ENCODE measurements around the gene CASTOR1. TPM values are rescaled to one million over a fixed set of nuclear protein-coding genes. Genes with fewer than 3 reads are reported as not detected.

CASTOR1 gene
- total and polyA plus RNA-seq, 2 donors (not counting 3 experiments of a cell fraction or from before 2014, with no cell fraction given), result 8.1 to 26.8 TPM

GRCh38 chr22:30247974-30248373 lies 41.3 kb downstream of the CASTOR1 start:
- H3K9ac ChIP-seq (replicated peaks; ENCODE audit: extremely low read depth, insufficient read depth, low read length), result no peak overlapping the region
- no peak overlapping the region for H3K27ac ChIP-seq (ENCODE audit: insufficient read depth, low read depth, low read length)
- FAIRE-seq, result no peak
- H3K9me3 ChIP-seq (replicated peaks; ENCODE audit: control insufficient read depth, insufficient read depth, low read length), result no peaks in the 10 kb centered on the region
- ChIA-PET POLR2A (no interaction called here), CTCF (no interaction called here)
- H4K20me1 ChIP-seq (replicated peaks; ENCODE audit: control insufficient read depth, extremely low read depth, insufficient read depth, low read length), result no peaks in the 10 kb centered on the region
- H3K36me3 ChIP-seq (ENCODE audit: control insufficient read depth in 2 of 2, extremely low read depth in 1 of 2, insufficient read depth in 2 of 2, low read length in 2 of 2), result no peaks in the 10 kb centered on the region
- BruUV-seq (replicated peaks), result no TSS peak
- no peaks in the 10 kb centered on the region for H3K9me1 ChIP-seq (replicated peaks; ENCODE audit: control insufficient read depth, extremely low read depth, insufficient read depth, low read length)
- H3K4me3 ChIP-seq (replicated peaks in 1 of 3; ENCODE audit: insufficient read depth in 1 of 3, low read depth in 1 of 3, low read length in 3 of 3), result no peak overlapping the region
- peaks cover 11% of the 10 kb centered on the region for H3K4me1 ChIP-seq (ENCODE audit: control insufficient read depth, extremely low read depth, insufficient read depth, low read length)
- no peak overlapping the region for H2AFZ ChIP-seq (ENCODE audit: low read depth, low read length)
- peaks cover 22 to 25% of the 10 kb centered on the region in 2 experiments for H3K27me3 ChIP-seq (ENCODE audit: control insufficient read depth in 2 of 2, insufficient read depth in 2 of 2, low read length in 2 of 2)
- no peak for TF ChIP-seq POLR2AphosphoS5 (IDR thresholded peaks at IDR 0.05; ENCODE audit: insufficient read depth, low read depth, low read length)
- TF ChIP-seq CTCF (IDR thresholded peaks at IDR 0.05; ENCODE audit: extremely low read depth in 1 of 2, insufficient read depth in 1 of 2, low read depth in 1 of 2, low read length in 2 of 2), result no peak
- no peak for TF ChIP-seq POLR2A (IDR thresholded peaks at IDR 0.05; ENCODE audit: low read depth, low read length)
- no peak for TF ChIP-seq MAX (IDR thresholded peaks at IDR 0.05; ENCODE audit: insufficient read depth, insufficient read length)
- TF ChIP-seq GATA2 (IDR thresholded peaks at IDR 0.05; ENCODE audit: insufficient read depth, insufficient read length, low read depth, low read length), result no peak
- TF ChIP-seq JUN (IDR thresholded peaks at IDR 0.05; ENCODE audit: borderline replicate concordance, insufficient read depth, insufficient read length, low read depth), result no peak
- TF ChIP-seq FOS (IDR thresholded peaks at IDR 0.05; ENCODE audit: borderline replicate concordance, insufficient read depth, low read length), result no peak
- intact Hi-C loops (cut with micrococcal nuclease), result no loop called here
- dilution Hi-C loops (cut with MboI; ENCODE audit: extremely low pct_ligation_motif_present, low sequenced_read_pairs), result no loop called here
- no peak overlapping the region for H3K4me2 ChIP-seq (ENCODE audit: insufficient read depth, low read length)
- no peak for DNase-seq (ENCODE audit: low read depth, low spot score)
- no peaks in the 10 kb centered on the region for H3K79me2 ChIP-seq (ENCODE audit: control insufficient read depth, insufficient read depth, low read length)

Measured in endothelial cell of umbilical vein (primary cell).